Dendritic cell treated with granulocyte-macrophage colony-stimulating factor and Interleukin-4, amounts not matched to agents 40 ng/mL and 50 ng/mL, for 4 days (primary cell): Measurements from ENCODE around the gene FRMPD4.
"Not testable (repeated sequence)": the region's sequence is repeated elsewhere in the genome, so short reads cannot be mapped to it uniquely, and the experiment has no call there.

Experiments
- H3K27ac Mint-ChIP-seq: one replicate; pipeline ENCODE4 v1.8.0; 2022; ENCODE audit warnings: mild to moderate bottlenecking, mixed read lengths
- H3K27me3 Mint-ChIP-seq: one replicate; pipeline ENCODE4 v1.8.0; 2022; ENCODE audit warnings: mild to moderate bottlenecking, mixed read lengths
- H3K36me3 Mint-ChIP-seq: one replicate; pipeline ENCODE4 v1.8.0; 2022; ENCODE audit warnings: low read depth, mixed read lengths
- H3K4me1 Mint-ChIP-seq: one replicate; pipeline ENCODE4 v1.8.0; 2022; ENCODE audit warnings: low read depth, mixed read lengths
- H3K4me3 Mint-ChIP-seq: one replicate; pipeline ENCODE4 v1.8.0; 2022; ENCODE audit warnings: mild to moderate bottlenecking, moderate library complexity, mixed read lengths
- H3K9me3 Mint-ChIP-seq: one replicate; pipeline ENCODE4 v1.8.0; 2022; ENCODE audit warnings: mixed read lengths
- intact Hi-C: fragments of 100-400 bp; cut with micrococcal nuclease; formaldehyde crosslinking; loops from one replicate; pipeline ENCODE4 v1.15.0; 2022

FRMPD4 gene

GRCh38 chrX:12467321-12467720, 329.0 kb downstream of the FRMPD4 start:
- Mint-ChIP-seq H3K4me1 (no peaks in the 10 kb centered on the region), H3K36me3 (no peaks in the 10 kb centered on the region), H3K9me3 (no peaks in the 10 kb centered on the region), H3K27me3 (no peaks in the 10 kb centered on the region), H3K27ac (no peak overlapping the region), H3K4me3 (no peak overlapping the region)
- intact Hi-C loops: no loop called here

GRCh38 chrX:12469296-12469695, 331.0 kb downstream of the FRMPD4 start:
- no peak overlapping the region for H3K27ac Mint-ChIP-seq
- no peaks in the 10 kb centered on the region for H3K36me3 Mint-ChIP-seq
- H3K27me3 Mint-ChIP-seq: no peaks in the 10 kb centered on the region
- H3K4me3 Mint-ChIP-seq: no peak overlapping the region
- H3K9me3 Mint-ChIP-seq: no peaks in the 10 kb centered on the region
- intact Hi-C loops: no loop called here
- no peaks in the 10 kb centered on the region for H3K4me1 Mint-ChIP-seq

GRCh38 chrX:12471061-12471460, 332.8 kb downstream of the FRMPD4 start:
- Mint-ChIP-seq H3K4me1 (no peaks in the 10 kb centered on the region), H3K27me3 (no peaks in the 10 kb centered on the region)

GRCh38 chrX:12480956-12481355, 342.7 kb downstream of the FRMPD4 start:
- Mint-ChIP-seq H3K27ac (no peak overlapping the region), H3K9me3 (no peaks in the 10 kb centered on the region), H3K27me3 (no peaks in the 10 kb centered on the region), H3K36me3 (no peaks in the 10 kb centered on the region), H3K4me3 (no peak overlapping the region), H3K4me1 (no peaks in the 10 kb centered on the region)
- intact Hi-C loops: no loop called here

More at GRCh38 chrX:12471061-12471460, 332.8 kb downstream of the FRMPD4 start:
- Mint-ChIP-seq H3K9me3 (no peaks in the 10 kb centered on the region), H3K27ac (no peak overlapping the region), H3K4me3 (no peak overlapping the region), H3K36me3 (no peaks in the 10 kb centered on the region)
- intact Hi-C loops: no loop called here

- Mint-ChIP-seq H3K27me3 (no peaks in the 10 kb centered on the region), H3K27ac (no peak overlapping the region), H3K36me3 (no peaks in the 10 kb centered on the region), H3K9me3 (no peaks in the 10 kb centered on the region), H3K4me1 (no peaks in the 10 kb centered on the region), H3K4me3 (no peak overlapping the region)
- intact Hi-C loops: no loop called here
Observed at GRCh38 chrX:12488220-12488619, 349.9 kb downstream of the FRMPD4 start.

GRCh38 chrX:12488771-12489170, 350.5 kb downstream of the FRMPD4 start:
- Mint-ChIP-seq H3K27ac (no peak overlapping the region), H3K36me3 (no peaks in the 10 kb centered on the region), H3K27me3 (no peaks in the 10 kb centered on the region), H3K9me3 (no peaks in the 10 kb centered on the region), H3K4me3 (no peak overlapping the region), H3K4me1 (no peaks in the 10 kb centered on the region)
- intact Hi-C loops: no loop called here

GRCh38 chrX:12489341-12489740, 351.1 kb downstream of the FRMPD4 start:
- Mint-ChIP-seq H3K9me3 (no peaks in the 10 kb centered on the region), H3K27ac (no peak overlapping the region), H3K36me3 (no peaks in the 10 kb centered on the region), H3K4me3 (no peak overlapping the region), H3K4me1 (no peaks in the 10 kb centered on the region), H3K27me3 (no peaks in the 10 kb centered on the region)
- intact Hi-C loops: no loop called here

GRCh38 chrX:12494400-12495138, 356.3 kb downstream of the FRMPD4 start:
- Mint-ChIP-seq H3K27ac (no peak overlapping the region), H3K36me3 (no peaks in the 10 kb centered on the region), H3K4me3 (no peak overlapping the region), H3K4me1 (no peaks in the 10 kb centered on the region), H3K27me3 (no peaks in the 10 kb centered on the region), H3K9me3 (no peaks in the 10 kb centered on the region)
- intact Hi-C loops: no loop called here

- Mint-ChIP-seq H3K36me3 (no peaks in the 10 kb centered on the region), H3K4me3 (no peak overlapping the region), H3K27ac (no peak overlapping the region), H3K9me3 (no peaks in the 10 kb centered on the region), H3K27me3 (no peaks in the 10 kb centered on the region), H3K4me1 (no peaks in the 10 kb centered on the region)
- intact Hi-C loops: no loop called here
Observed at GRCh38 chrX:12496343-12496742, 358.1 kb downstream of the FRMPD4 start.

GRCh38 chrX:12497832-12498591, 359.7 kb downstream of the FRMPD4 start:
- H3K4me3 Mint-ChIP-seq: no peak overlapping the region
- H3K36me3 Mint-ChIP-seq: no peaks in the 10 kb centered on the region
- H3K4me1 Mint-ChIP-seq: peaks cover 6% of the 10 kb centered on the region
- no peak overlapping the region for H3K27ac Mint-ChIP-seq
- H3K27me3 Mint-ChIP-seq: no peaks in the 10 kb centered on the region
- H3K9me3 Mint-ChIP-seq: no peaks in the 10 kb centered on the region
- intact Hi-C loops: no loop called here

- no peaks in the 10 kb centered on the region for H3K27me3 Mint-ChIP-seq
- H3K4me1 Mint-ChIP-seq: peaks cover 6% of the 10 kb centered on the region
- no peak overlapping the region for H3K27ac Mint-ChIP-seq
- H3K9me3 Mint-ChIP-seq: no peaks in the 10 kb centered on the region
- no peak overlapping the region for H3K4me3 Mint-ChIP-seq
- no peaks in the 10 kb centered on the region for H3K36me3 Mint-ChIP-seq
- intact Hi-C loops: no loop called here
Observed at GRCh38 chrX:12505127-12505526, 366.9 kb downstream of the FRMPD4 start.

GRCh38 chrX:12515384-12515783, 377.1 kb downstream of the FRMPD4 start:
- H3K27me3 Mint-ChIP-seq, intact Hi-C loops, H3K4me3 Mint-ChIP-seq, H3K27ac Mint-ChIP-seq, H3K36me3 Mint-ChIP-seq, H3K9me3 Mint-ChIP-seq: not testable (repeated sequence)
- H3K4me1 Mint-ChIP-seq: peaks cover 14% of the 10 kb centered on the region

- H3K36me3 Mint-ChIP-seq: no peaks in the 10 kb centered on the region
- H3K4me3 Mint-ChIP-seq: no peak overlapping the region
- H3K27me3 Mint-ChIP-seq: peaks cover 3% of the 10 kb centered on the region
- H3K4me1 Mint-ChIP-seq: no peaks in the 10 kb centered on the region
- no peaks in the 10 kb centered on the region for H3K9me3 Mint-ChIP-seq
- no peak overlapping the region for H3K27ac Mint-ChIP-seq
- intact Hi-C loops: no loop called here
Observed at GRCh38 chrX:12526306-12526705, 388.0 kb downstream of the FRMPD4 start.

- not testable (repeated sequence) for H3K27ac Mint-ChIP-seq
Observed at GRCh38 chrX:12538096-12538495, 399.8 kb downstream of the FRMPD4 start.

GRCh38 chrX:12542251-12542650, 404.0 kb downstream of the FRMPD4 start:
- H3K4me1 Mint-ChIP-seq, H3K27ac Mint-ChIP-seq, H3K4me3 Mint-ChIP-seq, intact Hi-C loops, H3K36me3 Mint-ChIP-seq, H3K9me3 Mint-ChIP-seq, H3K27me3 Mint-ChIP-seq: not testable (repeated sequence)

More at GRCh38 chrX:12538096-12538495, 399.8 kb downstream of the FRMPD4 start:
- H3K27me3 Mint-ChIP-seq, H3K4me1 Mint-ChIP-seq, H3K36me3 Mint-ChIP-seq, H3K9me3 Mint-ChIP-seq, H3K4me3 Mint-ChIP-seq, intact Hi-C loops: not testable (repeated sequence)
